Measurements from ENCODE around the gene PSD4. TPM values are rescaled to one million over a fixed set of nuclear protein-coding genes. Genes with fewer than 3 reads are reported as not detected.

The PSD4 gene
- polyA plus RNA-seq, 1 donor from 2014 or later: 0.67 TPM

GRCh38 chr2:113233593-113234550, 60.1 kb downstream of the PSD4 start:
- Histone ChIP-seq H3K27me3 (ENCODE audit: insufficient read depth, low read depth, low read length) (no peaks in the 10 kb centered on the region), H3K9ac (ENCODE audit: low read length) (no peak overlapping the region), H3F3A (ENCODE audit: insufficient read depth, low read length, poor library complexity, severe bottlenecking) (no peaks in the 10 kb centered on the region), H3K27ac (ENCODE audit: low read length) (no peak overlapping the region), H4K20me1 (ENCODE audit: insufficient read depth) (no peaks in the 10 kb centered on the region), H3K4me3 (ENCODE audit: low read length) (no peak overlapping the region), H3K4me2 (ENCODE audit: low read length) (no peak overlapping the region), H3K36me3 (ENCODE audit: insufficient read depth, low read length) (no peaks in the 10 kb centered on the region), H2AFZ (ENCODE audit: low read depth, low read length) (no peak overlapping the region), H3K9me3 (ENCODE audit: low read length) (no peaks in the 10 kb centered on the region), H3K9me2 (ENCODE audit: insufficient read depth, low read length) (no peaks in the 10 kb centered on the region), H3K79me2 (replicated peaks; ENCODE audit: insufficient read depth, low read length) (no peaks in the 10 kb centered on the region)
- no peak for TF ChIP-seq CTCF (IDR thresholded peaks at IDR 0.05; ENCODE audit: poor library complexity, severe bottlenecking)
- no peak for TF ChIP-seq SMC3 (conservative IDR thresholded peaks at IDR 0.05; ENCODE audit: poor library complexity)
- TF ChIP-seq, protein P1, sequence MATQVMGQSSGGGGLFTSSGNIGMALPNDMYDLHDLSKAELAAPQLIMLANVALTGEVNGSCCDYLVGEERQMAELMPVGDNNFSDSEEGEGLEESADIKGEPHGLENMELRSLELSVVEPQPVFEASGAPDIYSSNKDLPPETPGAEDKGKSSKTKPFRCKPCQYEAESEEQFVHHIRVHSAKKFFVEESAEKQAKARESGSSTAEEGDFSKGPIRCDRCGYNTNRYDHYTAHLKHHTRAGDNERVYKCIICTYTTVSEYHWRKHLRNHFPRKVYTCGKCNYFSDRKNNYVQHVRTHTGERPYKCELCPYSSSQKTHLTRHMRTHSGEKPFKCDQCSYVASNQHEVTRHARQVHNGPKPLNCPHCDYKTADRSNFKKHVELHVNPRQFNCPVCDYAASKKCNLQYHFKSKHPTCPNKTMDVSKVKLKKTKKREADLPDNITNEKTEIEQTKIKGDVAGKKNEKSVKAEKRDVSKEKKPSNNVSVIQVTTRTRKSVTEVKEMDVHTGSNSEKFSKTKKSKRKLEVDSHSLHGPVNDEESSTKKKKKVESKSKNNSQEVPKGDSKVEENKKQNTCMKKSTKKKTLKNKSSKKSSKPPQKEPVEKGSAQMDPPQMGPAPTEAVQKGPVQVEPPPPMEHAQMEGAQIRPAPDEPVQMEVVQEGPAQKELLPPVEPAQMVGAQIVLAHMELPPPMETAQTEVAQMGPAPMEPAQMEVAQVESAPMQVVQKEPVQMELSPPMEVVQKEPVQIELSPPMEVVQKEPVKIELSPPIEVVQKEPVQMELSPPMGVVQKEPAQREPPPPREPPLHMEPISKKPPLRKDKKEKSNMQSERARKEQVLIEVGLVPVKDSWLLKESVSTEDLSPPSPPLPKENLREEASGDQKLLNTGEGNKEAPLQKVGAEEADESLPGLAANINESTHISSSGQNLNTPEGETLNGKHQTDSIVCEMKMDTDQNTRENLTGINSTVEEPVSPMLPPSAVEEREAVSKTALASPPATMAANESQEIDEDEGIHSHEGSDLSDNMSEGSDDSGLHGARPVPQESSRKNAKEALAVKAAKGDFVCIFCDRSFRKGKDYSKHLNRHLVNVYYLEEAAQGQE (IDR thresholded peaks at IDR 0.05; ENCODE audit: borderline replicate concordance): no peak
- TF ChIP-seq RAD21 (conservative IDR thresholded peaks at IDR 0.05): no peak
- TF ChIP-seq MXI1 (conservative IDR thresholded peaks at IDR 0.05; ENCODE audit: poor library complexity, severe bottlenecking): no peak
- no peak for TF ChIP-seq POLR2AphosphoS5 (IDR thresholded peaks at IDR 0.05)
- no peak for TF ChIP-seq EZH2 (IDR thresholded peaks at IDR 0.05; ENCODE audit: borderline replicate concordance, insufficient read depth, low read length, poor library complexity, severe bottlenecking)
- no peak for TF ChIP-seq EP300 (conservative IDR thresholded peaks at IDR 0.05; ENCODE audit: poor library complexity, severe bottlenecking)
- no peak for TF ChIP-seq TAF1 (IDR thresholded peaks at IDR 0.05; ENCODE audit: low read depth)

- Histone ChIP-seq H3K9me3 (ENCODE audit: low read length) (no peaks in the 10 kb centered on the region), H3K4me2 (ENCODE audit: low read length) (no peak overlapping the region), H3K9ac (ENCODE audit: low read length) (no peak overlapping the region), H3K4me3 (ENCODE audit: low read length) (no peak overlapping the region), H3K79me2 (replicated peaks; ENCODE audit: insufficient read depth, low read length) (no peaks in the 10 kb centered on the region), H3K27ac (ENCODE audit: low read length) (no peak overlapping the region), H2AFZ (ENCODE audit: low read depth, low read length) (no peak overlapping the region), H3F3A (ENCODE audit: insufficient read depth, low read length, poor library complexity, severe bottlenecking) (no peaks in the 10 kb centered on the region), H3K27me3 (ENCODE audit: insufficient read depth, low read depth, low read length) (no peaks in the 10 kb centered on the region), H4K20me1 (ENCODE audit: insufficient read depth) (no peaks in the 10 kb centered on the region), H3K9me2 (ENCODE audit: insufficient read depth, low read length) (no peaks in the 10 kb centered on the region), H3K36me3 (ENCODE audit: insufficient read depth, low read length) (no peaks in the 10 kb centered on the region)
- TF ChIP-seq EP300 (conservative IDR thresholded peaks at IDR 0.05; ENCODE audit: poor library complexity, severe bottlenecking): no peak
- no peak for TF ChIP-seq TAF1 (IDR thresholded peaks at IDR 0.05; ENCODE audit: low read depth)
- no peak for TF ChIP-seq RAD21 (conservative IDR thresholded peaks at IDR 0.05)
- no peak for TF ChIP-seq CTCF (IDR thresholded peaks at IDR 0.05; ENCODE audit: poor library complexity, severe bottlenecking)
- no peak for TF ChIP-seq POLR2AphosphoS5 (IDR thresholded peaks at IDR 0.05)
- TF ChIP-seq, protein P1 (IDR thresholded peaks at IDR 0.05; ENCODE audit: borderline replicate concordance): no peak
- TF ChIP-seq EZH2 (IDR thresholded peaks at IDR 0.05; ENCODE audit: borderline replicate concordance, insufficient read depth, low read length, poor library complexity, severe bottlenecking): no peak
- TF ChIP-seq MXI1 (conservative IDR thresholded peaks at IDR 0.05; ENCODE audit: poor library complexity, severe bottlenecking): no peak
- no peak for TF ChIP-seq SMC3 (conservative IDR thresholded peaks at IDR 0.05; ENCODE audit: poor library complexity)
These were observed 61.1 kb downstream of the PSD4 start for GRCh38 chr2:113234721-113235346.
